ENCODE data around the gene TSNAXIP1. TPM values are rescaled to one million over a fixed set of nuclear protein-coding genes. Genes with fewer than 3 reads are reported as not detected.
A peak's percentile ranks its signal among the peaks of the same experiment; 100 is the strongest.

The TSNAXIP1 gene
- polyA plus RNA-seq, 4 donors: 0.72 to 0.80 TPM; not detected in 2

- Histone ChIP-seq H3K27me3 (ENCODE audit: control insufficient read depth in 3 of 3, insufficient read depth in 3 of 3, low read length in 3 of 3) (no peaks in the 10 kb centered on the region), H3K36me3 (ENCODE audit: control insufficient read depth in 3 of 3, insufficient read depth in 2 of 3, low read depth in 1 of 3, low read length in 3 of 3) (peaks cover 13 to 64% (median 16%) of the 10 kb centered on the region in 3 donors), H3K4me1 (ENCODE audit: control insufficient read depth in 3 of 3, insufficient read depth in 2 of 3, low read depth in 1 of 3, low read length in 2 of 3) (peaks cover 0 to 17% (median 9%) of the 10 kb centered on the region in 3 donors), H3K4me3 (ENCODE audit: low read depth in 1 of 3, low read length in 3 of 3) (peak overlapping the region in 2 of 3 donors; percentile 93 to 94), H3K9me3 (ENCODE audit: control insufficient read depth in 2 of 2, insufficient read depth in 1 of 2, low read depth in 1 of 2, low read length in 1 of 2) (no peaks in the 10 kb centered on the region), H3K27ac (ENCODE audit: low read depth in 1 of 3, low read length in 2 of 3) (peak overlapping the region in 1 of 3 donors; percentile 78)
- WGBS, 3 donors: 47 to 56% (median 50%) methylated on average over 3 of the region's 3 CpGs
- FAIRE-seq (no peak), DNase-seq (no peak)
Observed at GRCh38 chr16:67874372-67874771, 67.7 kb downstream of the TSNAXIP1 start.

- Histone ChIP-seq H3K4me3 (ENCODE audit: low read depth in 1 of 3, low read length in 3 of 3) (no peak overlapping the region), H3K36me3 (ENCODE audit: control insufficient read depth in 3 of 3, insufficient read depth in 2 of 3, low read depth in 1 of 3, low read length in 3 of 3) (peaks cover 17 to 73% (median 36%) of the 10 kb centered on the region in 3 donors), H3K27me3 (ENCODE audit: control insufficient read depth in 3 of 3, insufficient read depth in 3 of 3, low read length in 3 of 3) (no peaks in the 10 kb centered on the region), H3K9me3 (ENCODE audit: control insufficient read depth in 2 of 2, insufficient read depth in 1 of 2, low read depth in 1 of 2, low read length in 1 of 2) (no peaks in the 10 kb centered on the region), H3K4me1 (ENCODE audit: control insufficient read depth in 3 of 3, insufficient read depth in 2 of 3, low read depth in 1 of 3, low read length in 2 of 3) (peaks cover 0 to 21% (median 9%) of the 10 kb centered on the region in 3 donors), H3K27ac (ENCODE audit: low read depth in 1 of 3, low read length in 2 of 3) (no peak overlapping the region)
- no peak for FAIRE-seq
- 94 to 97% (median 96%) methylated on average over 11 of the region's 11 CpGs for WGBS, 3 donors
- no peak for DNase-seq
Observed at GRCh38 chr16:67877064-67877463, 70.4 kb downstream of the TSNAXIP1 start.

Other genes starting within 250 kb of the TSNAXIP1 start
- gene CTCF, start 244.4 kb upstream of the TSNAXIP1 start, polyA plus RNA-seq: 10 to 100 TPM; 23.5 to 45.0 (median 24.2) TPM
- gene CARMIL2, start 161.7 kb upstream of the TSNAXIP1 start, polyA plus RNA-seq: 1 to 10 TPM; 1.5 to 7.6 (median 3.0) TPM
- gene ACD, start 146.6 kb upstream of the TSNAXIP1 start, polyA plus RNA-seq: 10 to 100 TPM in 3 of 4 donors, 1 to 10 TPM in 1; 7.2 to 31.4 (median 13.7) TPM
- 1 to 10 TPM; 1.0 to 6.8 (median 2.7) TPM for gene PARD6A, start 145.9 kb upstream of the TSNAXIP1 start, polyA plus RNA-seq
- 10 to 100 TPM in 3 of 4 donors, 1 to 10 TPM in 1; 4.1 to 13.2 (median 12.2) TPM for gene ENKD1, start 140.1 kb upstream of the TSNAXIP1 start, polyA plus RNA-seq
- gene C16orf86, start 140.1 kb upstream of the TSNAXIP1 start, polyA plus RNA-seq: 1 to 10 TPM in 3 of 4 donors, not detected in 1; 1.2 to 3.2 (median 1.9) TPM
- gene GFOD2, start 87.6 kb upstream of the TSNAXIP1 start, polyA plus RNA-seq: 10 to 100 TPM in 2 of 4 donors, 1 to 10 TPM in 2; 4.8 to 28.6 (median 12.0) TPM
- 10 to 100 TPM in 2 of 4 donors, 1 to 10 TPM in 2; 5.9 to 21.8 (median 10.1) TPM for gene RANBP10, start 329 bp upstream of the TSNAXIP1 start, polyA plus RNA-seq
- 10 to 100 TPM; 15.0 to 25.0 (median 19.2) TPM for gene THAP11, start 35.4 kb downstream of the TSNAXIP1 start, polyA plus RNA-seq
- 100 to 1,000 TPM in 2 of 4 donors, 10 to 100 TPM in 2; 77.3 to 115 (median 102) TPM for gene NUTF2, start 40.0 kb downstream of the TSNAXIP1 start, polyA plus RNA-seq
- gene CENPT, start 40.8 kb downstream of the TSNAXIP1 start, polyA plus RNA-seq: 100 to 1,000 TPM in 1 of 4 donors, 10 to 100 TPM in 3; 25.3 to 111 (median 43.9) TPM
- 10 to 100 TPM; 30.6 to 76.5 (median 55.2) TPM for gene EDC4, start 66.2 kb downstream of the TSNAXIP1 start, polyA plus RNA-seq
- 1 to 10 TPM in 3 of 4 donors, under 1 TPM in 1; 0.69 to 6.0 (median 2.0) TPM for gene NRN1L, start 78.0 kb downstream of the TSNAXIP1 start, polyA plus RNA-seq
- 10 to 100 TPM; 13.8 to 29.2 (median 23.6) TPM for gene PSKH1, start 86.4 kb downstream of the TSNAXIP1 start, polyA plus RNA-seq
- 1 to 10 TPM in 3 of 4 donors, under 1 TPM in 1; 0.81 to 6.7 (median 3.4) TPM for gene CTRL, start 125.0 kb downstream of the TSNAXIP1 start, polyA plus RNA-seq
- gene PSMB10, start 130.0 kb downstream of the TSNAXIP1 start, polyA plus RNA-seq: 100 to 1,000 TPM in 3 of 4 donors, 10 to 100 TPM in 1; 90.6 to 354 (median 221) TPM
- 10 to 100 TPM in 1 of 4 donors, 1 to 10 TPM in 2, under 1 TPM in 1; 0.54 to 10.1 (median 2.9) TPM for gene LCAT, start 137.2 kb downstream of the TSNAXIP1 start, polyA plus RNA-seq
- gene SLC12A4, start 161.7 kb downstream of the TSNAXIP1 start, polyA plus RNA-seq: 10 to 100 TPM in 2 of 4 donors, 1 to 10 TPM in 2; 1.1 to 17.3 (median 7.0) TPM
- under 1 TPM in 3 of 4 donors, not detected in 1; 0.06 to 0.27 (median 0.10) TPM for gene DPEP3, start 173.6 kb downstream of the TSNAXIP1 start, polyA plus RNA-seq
- 1 to 10 TPM in 3 of 4 donors, not detected in 1; 1.4 to 4.1 (median 3.2) TPM for gene DPEP2, start 192.6 kb downstream of the TSNAXIP1 start, polyA plus RNA-seq
- gene DPEP2NB, start 209.0 kb downstream of the TSNAXIP1 start, polyA plus RNA-seq: not detected
- gene DDX28, start 216.3 kb downstream of the TSNAXIP1 start, polyA plus RNA-seq: 10 to 100 TPM in 2 of 4 donors, 1 to 10 TPM in 2; 3.8 to 14.6 (median 9.6) TPM
- gene DUS2, start 216.4 kb downstream of the TSNAXIP1 start, polyA plus RNA-seq: 10 to 100 TPM in 2 of 4 donors, 1 to 10 TPM in 2; 7.6 to 12.6 (median 10.0) TPM

All from small intestine (tissue), 7 donors.